BLaER1 treated with 17β-estradiol and CSF1 and Interleukin-3, amounts not matched to agents 10 nM and 100 nM (cell line): ENCODE measurements around the gene PGK1.

ENCODE experiments used
- H3K27ac ChIP-seq, 11 experiments: shearing (Covaris generic); formaldehyde crosslinking; 2 replicates each; pipeline ENCODE4 v1.8.1; 2022
- H3K27me3 ChIP-seq, 11 experiments: shearing (Covaris generic); formaldehyde crosslinking; 2 replicates each; pipeline ENCODE4 v1.8.1; 2022
- H3K36me3 ChIP-seq, 11 experiments: shearing (Covaris generic); formaldehyde crosslinking; 2 replicates each; pipeline ENCODE4 v1.8.1; 2022
- H3K4me1 ChIP-seq, 10 experiments: shearing (Covaris generic); formaldehyde crosslinking; 2 replicates each; pipeline ENCODE4 v1.8.1; 2022
- H3K4me2 ChIP-seq, 11 experiments: shearing (Covaris generic); formaldehyde crosslinking; 2 replicates each; pipeline ENCODE4 v1.8.1; 2022
- H3K4me3 ChIP-seq, 10 experiments: shearing (Covaris generic); formaldehyde crosslinking; 2 replicates each; pipeline ENCODE4 v1.8.1; 2022
- H3K9ac ChIP-seq, 11 experiments: shearing (Covaris generic); formaldehyde crosslinking; 2 replicates each; pipeline ENCODE4 v1.8.1; 2022
- H3K9me3 ChIP-seq, 11 experiments: shearing (Covaris generic); formaldehyde crosslinking; replicated peaks in 1 of 11; 2 replicates each; pipeline ENCODE4 v1.8.1; 2022
- H4K20me1 ChIP-seq, 11 experiments: shearing (Covaris generic); formaldehyde crosslinking; 2 replicates each; pipeline ENCODE4 v1.8.1; 2022
- Cebpa-rat ChIP-seq, 11 experiments: shearing (Covaris generic); IDR thresholded peaks; 2 replicates each; pipeline ENCODE4 v1.8.1; 2022

Gene PGK1

DNA sequence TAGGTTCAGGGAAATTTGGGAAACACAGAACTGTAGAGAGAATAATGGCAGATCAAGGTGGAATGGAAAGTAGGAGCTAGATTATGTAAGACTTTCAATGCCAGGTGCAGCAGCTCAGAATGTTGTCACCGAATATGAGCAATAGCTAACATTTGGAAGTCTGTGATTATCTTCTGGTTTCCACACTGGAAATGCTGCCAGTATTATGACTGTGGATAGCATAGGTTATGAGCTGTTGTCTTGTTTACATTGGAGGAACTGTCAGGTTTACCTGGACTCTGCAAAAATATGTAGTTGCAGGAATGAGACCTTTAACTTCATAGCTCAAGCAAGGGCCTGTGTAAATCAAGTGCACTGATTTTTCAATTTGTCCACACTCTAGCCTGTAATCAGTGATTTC lies 61.4 kb downstream of the PGK1 start:
- no peak overlapping the region for H3K9ac ChIP-seq
- TF ChIP-seq Cebpa-rat (IDR thresholded peaks at IDR 0.05), result no peak
- H3K4me3 ChIP-seq, result no peak overlapping the region
- no peak overlapping the region for H3K4me2 ChIP-seq
- peaks cover 44 to 99% (median 93%) of the 10 kb centered on the region in 11 experiments for H3K27me3 ChIP-seq
- H3K36me3 ChIP-seq, result no peaks in the 10 kb centered on the region
- peaks cover 0 to 15% (median 0%) of the 10 kb centered on the region in 10 experiments; a peak in 8 of 20 replicates for H3K4me1 ChIP-seq
- no peaks in the 10 kb centered on the region for H3K9me3 ChIP-seq
- H4K20me1 ChIP-seq, result no peaks in the 10 kb centered on the region
- H3K27ac ChIP-seq, result no peak overlapping the region

DNA sequence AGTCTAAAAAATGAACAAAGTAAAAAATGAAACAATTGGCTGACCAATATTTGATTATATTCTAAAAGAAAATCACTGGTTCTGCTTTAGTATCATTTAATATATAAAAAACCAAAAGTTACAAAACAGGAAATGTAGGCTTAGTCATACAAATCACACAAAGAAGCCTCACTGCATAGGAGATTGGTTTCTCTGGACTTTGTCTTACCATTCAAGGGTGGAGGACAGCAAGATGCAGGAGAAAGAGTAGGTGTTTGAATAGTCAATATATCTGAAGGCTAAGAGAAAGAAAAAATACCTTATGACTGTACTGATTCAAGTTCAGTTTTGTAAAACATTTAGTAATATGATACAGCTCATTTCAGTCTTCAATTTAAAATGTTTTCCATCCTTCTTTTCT lies 64.0 kb downstream of the PGK1 start:
- H3K27me3 ChIP-seq, result peaks cover 44 to 92% (median 86%) of the 10 kb centered on the region in 11 experiments
- no peak overlapping the region for H3K9ac ChIP-seq
- peak overlapping the region in 6 of 11 experiments; percentile 14 to 45 (median 30); a peak in 8 of 22 replicates for H3K4me2 ChIP-seq
- no peaks in the 10 kb centered on the region for H3K9me3 ChIP-seq
- no peaks in the 10 kb centered on the region for H3K36me3 ChIP-seq
- H3K27ac ChIP-seq, result peak overlapping the region in 2 of 11 experiments; percentile 5 to 47; a peak in 1 of 22 replicates
- H3K4me1 ChIP-seq, result peaks cover 0 to 15% (median 0%) of the 10 kb centered on the region in 10 experiments; a peak in 8 of 20 replicates
- TF ChIP-seq Cebpa-rat (IDR thresholded peaks at IDR 0.05), result no peak
- no peak overlapping the region for H3K4me3 ChIP-seq
- no peaks in the 10 kb centered on the region for H4K20me1 ChIP-seq
